HL-60 (cell line): ENCODE data around the gene CSN3.
"Not testable (repeated sequence)": the region's sequence is repeated elsewhere in the genome, so short reads cannot be mapped to it uniquely, and the experiment has no call there.

ENCODE experiments used
- DNase-seq, 2 experiments: peaks; one replicate each; pipeline ENCODE4 v3.0.0-alpha.2; 2010 to 2020; ENCODE audit warnings: low read depth in 1 of 2, low spot score in 1 of 2
- H3K27ac ChIP-seq: fragments of 250-450 bp; sonication (Bioruptor Pico); replicated peaks from 2 replicates; pipeline ENCODE4 v1.5.1; 2020; ENCODE audit warnings: mild to moderate bottlenecking, moderate library complexity
- H3K27me3 ChIP-seq: fragments of 250-450 bp; sonication (Bioruptor Pico); 2 replicates; pipeline ENCODE4 v1.5.1; 2021; ENCODE audit warnings: mild to moderate bottlenecking, moderate library complexity; ENCODE audit not compliant: insufficient read depth, poor library complexity, severe bottlenecking
- H3K4me3 ChIP-seq: replicated peaks from 2 replicates; pipeline ENCODE4 v1.5.1; 2011; ENCODE audit warnings: mild to moderate bottlenecking, control low read depth, low read length; ENCODE audit not compliant: insufficient read depth
- GABPA ChIP-seq: IDR thresholded peaks from 2 replicates; pipeline ENCODE4 v1.6.1; 2012; ENCODE audit warnings: low read depth
- POLR2AphosphoS5 ChIP-seq: IDR thresholded peaks from 2 replicates; pipeline ENCODE4 v1.6.1; 2012; ENCODE audit warnings: low read depth
- SPI1 ChIP-seq: IDR thresholded peaks from 2 replicates; pipeline ENCODE4 v1.6.1; 2012; ENCODE audit warnings: low read depth, mild to moderate bottlenecking, borderline replicate concordance
- TF ChIP-seq, protein P1 (sequence below): IDR thresholded peaks from one replicate; pipeline ENCODE4 v1.5.1; 2011; ENCODE audit warnings: low read length, control low read depth, inconsistent platforms; ENCODE audit not compliant: insufficient read depth
- TF ChIP-seq, protein P2 (sequence below): IDR thresholded peaks from 2 replicates; pipeline ENCODE4 v1.6.1; 2012; ENCODE audit warnings: low read depth; ENCODE audit not compliant: insufficient replicate concordance

The CSN3 gene

DNA sequence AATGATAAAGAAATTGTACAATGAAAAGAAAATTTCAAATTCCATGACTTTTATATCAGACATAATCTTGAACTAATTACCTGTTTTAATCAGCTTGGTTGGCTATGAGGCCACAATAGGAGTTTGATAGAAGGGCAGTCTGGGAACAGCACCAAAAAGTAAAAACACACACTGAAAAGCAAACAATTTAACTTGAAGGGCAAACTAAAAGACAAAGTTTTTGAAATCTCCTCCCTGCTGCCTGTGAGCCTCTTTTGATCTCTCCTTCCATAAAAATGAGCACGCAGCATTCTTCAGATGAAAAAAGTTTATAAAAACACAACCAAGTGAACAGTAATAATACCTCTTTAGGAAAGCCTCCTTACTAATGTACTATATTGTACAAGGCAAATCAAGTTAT lies 38.8 kb upstream of the CSN3 start:
- Histone ChIP-seq H3K4me3 (no peak overlapping the region), H3K27me3 (no peaks in the 10 kb centered on the region), H3K27ac (no peak overlapping the region)
- TF ChIP-seq, protein P1, sequence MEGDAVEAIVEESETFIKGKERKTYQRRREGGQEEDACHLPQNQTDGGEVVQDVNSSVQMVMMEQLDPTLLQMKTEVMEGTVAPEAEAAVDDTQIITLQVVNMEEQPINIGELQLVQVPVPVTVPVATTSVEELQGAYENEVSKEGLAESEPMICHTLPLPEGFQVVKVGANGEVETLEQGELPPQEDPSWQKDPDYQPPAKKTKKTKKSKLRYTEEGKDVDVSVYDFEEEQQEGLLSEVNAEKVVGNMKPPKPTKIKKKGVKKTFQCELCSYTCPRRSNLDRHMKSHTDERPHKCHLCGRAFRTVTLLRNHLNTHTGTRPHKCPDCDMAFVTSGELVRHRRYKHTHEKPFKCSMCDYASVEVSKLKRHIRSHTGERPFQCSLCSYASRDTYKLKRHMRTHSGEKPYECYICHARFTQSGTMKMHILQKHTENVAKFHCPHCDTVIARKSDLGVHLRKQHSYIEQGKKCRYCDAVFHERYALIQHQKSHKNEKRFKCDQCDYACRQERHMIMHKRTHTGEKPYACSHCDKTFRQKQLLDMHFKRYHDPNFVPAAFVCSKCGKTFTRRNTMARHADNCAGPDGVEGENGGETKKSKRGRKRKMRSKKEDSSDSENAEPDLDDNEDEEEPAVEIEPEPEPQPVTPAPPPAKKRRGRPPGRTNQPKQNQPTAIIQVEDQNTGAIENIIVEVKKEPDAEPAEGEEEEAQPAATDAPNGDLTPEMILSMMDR, result no peak
- TF ChIP-seq, protein P2, sequence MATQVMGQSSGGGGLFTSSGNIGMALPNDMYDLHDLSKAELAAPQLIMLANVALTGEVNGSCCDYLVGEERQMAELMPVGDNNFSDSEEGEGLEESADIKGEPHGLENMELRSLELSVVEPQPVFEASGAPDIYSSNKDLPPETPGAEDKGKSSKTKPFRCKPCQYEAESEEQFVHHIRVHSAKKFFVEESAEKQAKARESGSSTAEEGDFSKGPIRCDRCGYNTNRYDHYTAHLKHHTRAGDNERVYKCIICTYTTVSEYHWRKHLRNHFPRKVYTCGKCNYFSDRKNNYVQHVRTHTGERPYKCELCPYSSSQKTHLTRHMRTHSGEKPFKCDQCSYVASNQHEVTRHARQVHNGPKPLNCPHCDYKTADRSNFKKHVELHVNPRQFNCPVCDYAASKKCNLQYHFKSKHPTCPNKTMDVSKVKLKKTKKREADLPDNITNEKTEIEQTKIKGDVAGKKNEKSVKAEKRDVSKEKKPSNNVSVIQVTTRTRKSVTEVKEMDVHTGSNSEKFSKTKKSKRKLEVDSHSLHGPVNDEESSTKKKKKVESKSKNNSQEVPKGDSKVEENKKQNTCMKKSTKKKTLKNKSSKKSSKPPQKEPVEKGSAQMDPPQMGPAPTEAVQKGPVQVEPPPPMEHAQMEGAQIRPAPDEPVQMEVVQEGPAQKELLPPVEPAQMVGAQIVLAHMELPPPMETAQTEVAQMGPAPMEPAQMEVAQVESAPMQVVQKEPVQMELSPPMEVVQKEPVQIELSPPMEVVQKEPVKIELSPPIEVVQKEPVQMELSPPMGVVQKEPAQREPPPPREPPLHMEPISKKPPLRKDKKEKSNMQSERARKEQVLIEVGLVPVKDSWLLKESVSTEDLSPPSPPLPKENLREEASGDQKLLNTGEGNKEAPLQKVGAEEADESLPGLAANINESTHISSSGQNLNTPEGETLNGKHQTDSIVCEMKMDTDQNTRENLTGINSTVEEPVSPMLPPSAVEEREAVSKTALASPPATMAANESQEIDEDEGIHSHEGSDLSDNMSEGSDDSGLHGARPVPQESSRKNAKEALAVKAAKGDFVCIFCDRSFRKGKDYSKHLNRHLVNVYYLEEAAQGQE, result no peak
- TF ChIP-seq POLR2AphosphoS5, result no peak
- no peak for TF ChIP-seq GABPA
- no peak for TF ChIP-seq SPI1
- DNase-seq, result no peak

DNA sequence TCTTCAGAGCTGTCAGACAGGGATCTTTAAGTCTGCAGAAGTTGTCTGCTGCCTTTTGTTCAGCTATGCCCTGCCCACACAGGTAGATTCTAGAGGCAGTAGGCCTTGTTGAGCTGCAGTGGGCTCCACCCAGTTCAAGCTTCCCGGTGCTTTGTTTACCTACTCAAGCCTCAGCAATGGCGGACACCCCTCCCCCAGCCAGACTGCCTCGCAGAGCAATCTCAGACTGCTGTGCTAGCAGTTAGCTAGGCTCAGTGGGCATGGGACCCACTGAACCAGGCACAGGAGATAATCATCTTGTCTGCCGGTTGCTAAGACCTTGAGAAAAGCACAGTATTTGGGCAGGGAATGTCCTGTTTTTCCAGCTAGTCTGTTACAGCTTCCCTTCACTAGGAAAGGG lies 29.6 kb upstream of the CSN3 start:
- H3K4me3 ChIP-seq, DNase-seq, H3K27me3 ChIP-seq, H3K27ac ChIP-seq: not testable (repeated sequence)

DNA sequence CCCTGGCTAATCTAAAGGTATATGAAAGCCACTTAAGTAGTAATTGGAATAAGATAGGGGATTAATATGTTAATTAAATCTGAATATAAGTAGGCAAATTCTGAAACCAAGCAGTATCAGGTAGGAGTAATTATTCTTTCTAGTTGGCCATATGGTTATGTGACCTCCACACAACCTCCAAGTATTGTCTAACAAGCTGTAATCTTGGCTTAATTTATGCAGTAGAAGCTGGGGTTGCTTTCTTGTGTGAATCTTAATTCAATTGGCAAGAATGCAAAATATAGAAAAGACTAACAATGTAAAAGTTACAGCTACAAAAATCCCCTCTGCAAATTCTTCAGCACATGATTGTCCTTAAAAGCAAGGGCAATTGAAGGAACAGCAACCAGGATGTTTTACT lies 26.3 kb upstream of the CSN3 start:
- not testable (repeated sequence) for H3K27me3 ChIP-seq, DNase-seq, H3K4me3 ChIP-seq, H3K27ac ChIP-seq

DNA sequence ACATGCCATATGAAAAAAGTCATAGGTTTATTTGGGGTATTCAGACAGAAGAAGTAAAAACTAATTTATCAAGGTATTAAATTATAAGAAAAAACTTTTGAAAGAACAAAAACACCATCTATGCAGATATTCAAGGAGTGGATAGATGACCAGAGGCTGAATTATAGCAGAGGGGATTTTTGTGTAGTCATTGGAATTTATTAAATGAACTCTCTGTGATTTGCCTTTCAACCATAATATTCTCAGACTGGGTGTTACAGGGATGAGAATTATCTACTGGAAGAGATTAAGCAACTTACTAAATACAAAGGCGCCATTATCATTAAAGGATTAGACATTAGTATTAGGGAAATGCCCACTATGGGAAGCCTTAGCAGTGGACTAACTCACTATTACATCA lies 25.8 kb upstream of the CSN3 start:
- H3K27ac ChIP-seq, H3K27me3 ChIP-seq, H3K4me3 ChIP-seq, DNase-seq: not testable (repeated sequence)

DNA sequence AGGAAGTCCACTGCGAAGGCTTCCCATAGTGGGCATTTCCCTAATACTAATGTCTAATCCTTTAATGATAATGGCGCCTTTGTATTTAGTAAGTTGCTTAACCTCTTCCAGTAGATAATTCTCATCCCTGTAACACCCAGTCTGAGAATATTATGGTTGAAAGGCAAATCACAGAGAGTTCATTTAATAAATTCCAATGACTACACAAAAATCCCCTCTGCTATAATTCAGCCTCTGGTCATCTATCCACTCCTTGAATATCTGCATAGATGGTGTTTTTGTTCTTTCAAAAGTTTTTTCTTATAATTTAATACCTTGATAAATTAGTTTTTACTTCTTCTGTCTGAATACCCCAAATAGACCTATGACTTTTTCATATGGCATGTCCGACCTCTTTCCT lies 21.0 kb upstream of the CSN3 start:
- not testable (repeated sequence) for H3K27ac ChIP-seq, H3K4me3 ChIP-seq

DNA sequence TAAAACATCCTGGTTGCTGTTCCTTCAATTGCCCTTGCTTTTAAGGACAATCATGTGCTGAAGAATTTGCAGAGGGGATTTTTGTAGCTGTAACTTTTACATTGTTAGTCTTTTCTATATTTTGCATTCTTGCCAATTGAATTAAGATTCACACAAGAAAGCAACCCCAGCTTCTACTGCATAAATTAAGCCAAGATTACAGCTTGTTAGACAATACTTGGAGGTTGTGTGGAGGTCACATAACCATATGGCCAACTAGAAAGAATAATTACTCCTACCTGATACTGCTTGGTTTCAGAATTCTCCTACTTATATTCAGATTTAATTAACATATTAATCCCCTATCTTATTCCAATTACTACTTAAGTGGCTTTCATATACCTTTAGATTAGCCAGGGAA lies 20.6 kb upstream of the CSN3 start:
- not testable (repeated sequence) for H3K4me3 ChIP-seq, DNase-seq, H3K27ac ChIP-seq, H3K27me3 ChIP-seq

More for the DNA sequence above, 21.0 kb upstream of the CSN3 start:
- not testable (repeated sequence) for DNase-seq, H3K27me3 ChIP-seq

DNA sequence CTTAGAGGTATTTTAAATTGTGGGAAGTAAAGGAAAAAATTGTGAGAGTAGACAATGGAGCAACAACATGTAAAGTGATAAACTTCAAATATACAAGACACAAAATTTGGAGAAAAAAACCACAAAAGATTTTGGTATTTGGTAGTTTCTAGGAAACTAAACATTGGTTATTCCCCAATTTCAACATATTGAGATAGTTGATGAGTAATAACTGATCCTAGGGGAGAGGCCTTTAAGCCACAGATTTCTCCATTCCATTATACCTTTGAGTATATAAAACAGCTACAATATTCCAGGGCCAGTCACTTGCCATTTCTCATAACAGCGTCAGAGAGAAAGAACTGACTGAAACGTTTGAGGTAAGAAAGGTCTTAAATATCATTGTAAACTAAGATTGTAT lies 16.6 kb upstream of the CSN3 start, which contains the start of gene FDCSP:
Gene FDCSP, plus strand, starts transcription at position 301 of the 400 bp plus-strand sequence. CDS start 5,071 bp downstream, outside the sequence.
- no peak for DNase-seq
- no peak within 1 kb of the TSS for H3K4me3 ChIP-seq
- no peak within 1 kb of the TSS for H3K27ac ChIP-seq
- TF ChIP-seq POLR2AphosphoS5 (no peak), GABPA (no peak), SPI1 (no peak)
- TF ChIP-seq, protein P1, result no peak
- TF ChIP-seq, protein P2, result no peak
- H3K27me3 ChIP-seq, result no peaks in the 10 kb centered on the region
